ENCODE data around the gene BDNF. TPM values are rescaled to one million over a fixed set of nuclear protein-coding genes. Genes with fewer than 3 reads are reported as not detected.
"Not testable (repeated sequence)": the region's sequence is repeated elsewhere in the genome, so short reads cannot be mapped to it uniquely, and the experiment has no call there.

Gene BDNF
- total RNA-seq, 2 donors from 2014 or later, result not detected

DNA sequence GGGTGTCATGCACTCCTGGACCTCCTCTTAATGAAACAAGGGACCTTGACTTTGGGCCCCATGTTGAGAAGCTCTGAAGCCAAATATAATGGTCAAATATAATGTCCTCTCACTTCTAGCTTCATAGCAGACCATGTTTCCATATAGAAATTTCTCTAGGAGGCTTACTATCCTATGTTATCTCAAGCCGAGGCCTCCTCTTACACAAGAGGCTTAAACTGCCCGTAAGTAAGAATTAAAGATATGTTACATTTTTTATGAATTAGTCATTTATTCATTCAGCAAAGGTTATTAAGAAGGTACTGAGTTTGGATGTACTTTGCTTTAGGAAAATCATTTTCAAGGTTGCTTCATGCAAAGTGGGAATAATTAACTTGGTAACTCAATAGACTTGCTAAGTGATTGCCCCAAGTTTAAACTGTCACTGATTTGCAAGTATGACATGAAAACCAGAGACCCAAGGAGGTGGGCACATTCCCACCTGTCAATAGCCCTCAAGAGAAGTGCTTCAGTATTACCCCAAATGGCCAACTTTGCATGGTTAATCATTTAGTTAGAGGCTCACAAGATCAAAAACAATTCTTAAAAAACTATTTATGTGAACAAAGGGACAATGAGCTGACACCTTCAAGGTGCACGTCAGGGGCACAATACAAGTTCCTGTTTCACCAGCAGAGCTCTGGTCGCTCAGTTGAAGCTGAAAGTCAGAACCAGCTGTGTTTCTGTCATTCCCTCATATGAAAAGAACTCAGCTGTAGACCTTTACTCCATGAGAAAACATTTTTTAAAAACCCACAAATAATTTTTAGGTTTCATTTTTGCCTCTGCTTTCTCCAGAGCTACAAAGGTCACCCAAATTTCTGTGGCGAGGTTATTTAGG lies 20.9 kb downstream of the BDNF start:
- H3K36me3 Mint-ChIP-seq (ENCODE audit: insufficient read depth in 2 of 2), result no peaks in the 10 kb centered on the region
- H3K9me3 Mint-ChIP-seq, result peaks cover 2 to 3% of the 10 kb centered on the region in 2 donors
- H3K27ac Mint-ChIP-seq, result no peak overlapping the region
- H3K4me1 Mint-ChIP-seq (ENCODE audit: low read depth), result no peaks in the 10 kb centered on the region
- H3K4me3 Mint-ChIP-seq, result no peak overlapping the region
- DNase-seq (no peak), ATAC-seq (replicated peaks in 1 of 2) (no peak)
- no peaks in the 10 kb centered on the region for H3K27me3 Mint-ChIP-seq (ENCODE audit: low read depth)

DNA sequence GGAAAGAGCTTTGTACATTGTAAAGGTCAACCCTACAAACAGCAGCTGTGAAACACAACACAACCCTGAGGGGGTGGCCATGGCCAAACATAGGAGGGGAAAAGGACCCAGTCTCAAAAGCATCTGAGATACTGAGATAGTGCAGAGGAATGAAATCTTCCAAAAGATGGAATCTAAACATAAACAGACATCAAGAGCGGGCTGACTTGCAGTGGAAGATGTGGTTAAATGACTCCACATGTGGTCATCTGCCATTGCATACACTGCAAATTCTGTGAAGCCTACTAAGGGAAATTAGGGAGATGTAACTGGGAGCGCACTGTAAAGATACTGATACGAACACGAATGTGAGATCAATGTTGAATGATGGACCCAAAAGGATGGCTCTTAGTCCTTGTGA lies 22.0 kb downstream of the BDNF start:
- ATAC-seq (replicated peaks in 1 of 2) (no peak), DNase-seq (no peak)
- Mint-ChIP-seq H3K4me3 (no peak overlapping the region), H3K4me1 (ENCODE audit: low read depth) (no peaks in the 10 kb centered on the region), H3K27ac (no peak overlapping the region), H3K36me3 (ENCODE audit: insufficient read depth in 2 of 2) (no peaks in the 10 kb centered on the region), H3K27me3 (ENCODE audit: low read depth) (no peaks in the 10 kb centered on the region), H3K9me3 (peaks cover 1 to 2% of the 10 kb centered on the region in 2 donors)

DNA sequence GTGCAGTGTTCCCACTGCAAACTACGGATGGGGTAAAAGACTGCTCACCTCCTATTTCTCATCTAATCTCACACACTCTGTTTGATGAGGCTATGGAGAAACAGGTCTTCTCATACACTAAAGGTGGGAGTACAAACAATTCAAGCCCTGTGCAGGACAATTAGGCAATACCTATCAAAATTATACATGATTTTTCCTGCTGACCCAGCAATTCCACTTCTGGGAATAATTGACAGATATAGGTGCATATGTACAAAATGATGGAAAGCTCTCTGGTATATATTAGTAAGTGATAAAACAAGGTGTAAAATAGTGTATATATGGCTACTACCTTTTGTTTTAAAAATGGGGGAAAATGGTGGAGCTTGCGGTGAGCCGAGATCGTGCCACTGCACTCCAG lies 23.1 kb downstream of the BDNF start:
- no peak for ATAC-seq (replicated peaks in 1 of 2)
- H3K27ac Mint-ChIP-seq, result no peak overlapping the region
- no peaks in the 10 kb centered on the region for H3K27me3 Mint-ChIP-seq (ENCODE audit: low read depth)
- DNase-seq, result no peak
- peaks cover 0 to 5% of the 10 kb centered on the region in 2 donors for H3K9me3 Mint-ChIP-seq
- no peak overlapping the region for H3K4me3 Mint-ChIP-seq
- no peaks in the 10 kb centered on the region for H3K36me3 Mint-ChIP-seq (ENCODE audit: insufficient read depth in 2 of 2)
- H3K4me1 Mint-ChIP-seq (ENCODE audit: low read depth), result no peaks in the 10 kb centered on the region

DNA sequence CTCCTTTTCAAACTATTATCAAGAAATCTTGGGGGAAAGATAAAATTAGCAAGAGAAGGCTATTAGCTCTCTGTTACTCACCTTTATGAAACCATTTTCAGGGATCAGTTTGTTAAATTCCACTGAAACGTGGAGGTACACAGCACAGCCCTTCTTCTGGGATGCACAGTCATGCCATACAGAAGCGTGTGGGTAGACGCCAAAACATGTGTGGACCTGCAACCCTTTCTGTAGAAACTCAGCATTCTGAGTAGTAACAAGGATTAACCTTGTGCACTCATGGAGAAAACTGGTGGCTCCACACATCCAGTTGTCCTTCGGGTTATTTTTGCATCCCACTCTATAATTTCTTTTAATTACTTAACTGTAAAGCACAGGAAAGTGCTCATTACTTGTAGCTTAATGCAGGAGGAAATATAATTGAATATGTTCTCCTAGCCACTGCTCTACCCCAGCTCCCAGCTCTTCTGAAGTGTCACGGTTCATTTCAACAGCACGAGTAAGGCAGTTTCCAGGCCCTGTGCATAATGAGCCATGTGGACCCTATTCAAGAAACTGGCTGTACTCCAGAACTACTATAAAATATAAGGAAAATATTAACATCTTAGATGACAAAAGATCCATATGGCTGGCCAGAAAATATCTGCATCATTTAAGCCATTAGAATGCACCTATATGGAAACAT lies 26.1 kb downstream of the BDNF start:
- Mint-ChIP-seq H3K9me3 (peaks cover 0 to 5% of the 10 kb centered on the region in 2 donors), H3K27ac (no peak overlapping the region), H3K4me3 (no peak overlapping the region), H3K4me1 (ENCODE audit: low read depth) (no peaks in the 10 kb centered on the region), H3K36me3 (ENCODE audit: insufficient read depth in 2 of 2) (no peaks in the 10 kb centered on the region), H3K27me3 (ENCODE audit: low read depth) (no peaks in the 10 kb centered on the region)
- DNase-seq (no peak), ATAC-seq (replicated peaks in 1 of 2) (no peak)

DNA sequence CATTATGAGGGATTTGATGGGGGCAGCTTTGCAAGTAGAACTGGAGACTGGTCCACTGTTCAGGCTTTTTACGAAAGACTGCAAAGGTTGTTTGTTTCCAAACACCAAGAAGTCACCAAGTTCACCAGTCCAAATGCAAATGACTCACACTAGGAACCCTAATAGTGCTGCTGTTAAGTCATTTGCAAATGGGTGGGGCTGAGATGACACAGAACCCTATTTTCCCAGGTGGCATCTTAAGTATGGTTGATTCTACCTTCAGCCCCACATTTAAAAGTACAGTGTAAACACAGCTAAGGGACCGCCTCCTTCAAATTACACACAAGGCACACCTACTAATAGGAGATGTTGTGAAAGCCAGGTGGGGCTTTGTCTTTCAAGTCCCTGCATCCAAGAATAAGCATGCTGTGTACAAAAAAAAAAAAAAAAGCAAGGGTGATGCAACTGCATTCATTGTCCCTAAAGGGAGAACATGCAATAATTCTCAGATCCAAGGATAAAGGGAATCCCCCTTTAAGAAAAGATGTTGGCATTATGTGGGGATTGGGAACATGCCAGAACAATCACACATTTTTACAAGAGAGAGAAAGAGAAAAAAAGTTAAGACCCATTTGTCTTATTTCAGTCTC lies 27.3 kb downstream of the BDNF start:
- ATAC-seq (replicated peaks in 1 of 2), result no peak

DNA sequence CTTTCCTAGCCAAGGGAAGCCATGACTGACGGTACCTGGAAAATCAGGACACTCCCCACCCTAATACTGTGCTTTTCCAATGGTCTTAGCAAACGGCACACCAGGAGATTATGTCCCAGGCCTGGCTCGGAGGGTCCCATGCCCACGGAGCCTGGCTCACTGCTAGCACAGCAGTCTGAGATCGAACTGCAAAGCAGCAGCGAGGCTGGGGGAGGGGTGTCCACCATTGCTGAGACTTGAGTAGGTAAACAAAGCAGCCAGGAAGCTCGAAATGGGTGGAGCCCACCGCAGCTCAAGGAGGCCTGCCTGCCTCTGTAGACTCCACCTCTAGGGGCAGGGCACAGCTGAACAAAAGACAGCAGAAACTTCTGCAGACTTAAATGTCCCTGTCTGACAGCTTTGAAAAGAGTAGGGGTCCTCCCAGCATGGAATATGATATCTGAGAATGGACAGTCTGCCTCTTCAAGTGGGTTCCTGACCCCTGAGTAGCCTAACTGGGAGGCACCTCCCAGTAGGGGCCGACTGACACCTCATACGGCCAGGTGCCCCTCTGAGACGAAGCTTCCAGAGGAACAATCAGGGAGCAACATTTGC lies 34.6 kb downstream of the BDNF start:
- H3K27me3 Mint-ChIP-seq (ENCODE audit: low read depth); H3K4me3 Mint-ChIP-seq; H3K27ac Mint-ChIP-seq; ATAC-seq (replicated peaks in 1 of 2); DNase-seq; H3K4me1 Mint-ChIP-seq (ENCODE audit: low read depth): not testable (repeated sequence)
- peaks cover 7 to 25% of the 10 kb centered on the region in 2 donors for H3K9me3 Mint-ChIP-seq
- H3K36me3 Mint-ChIP-seq (ENCODE audit: insufficient read depth in 2 of 2), result peaks cover 7 to 21% of the 10 kb centered on the region in 2 donors

More for the DNA sequence above, 27.3 kb downstream of the BDNF start:
- no peaks in the 10 kb centered on the region for H3K4me1 Mint-ChIP-seq (ENCODE audit: low read depth)
- DNase-seq, result no peak
- H3K4me3 Mint-ChIP-seq, result no peak overlapping the region
- H3K36me3 Mint-ChIP-seq (ENCODE audit: insufficient read depth in 2 of 2), result peaks cover 0 to 3% of the 10 kb centered on the region in 2 donors
- H3K27ac Mint-ChIP-seq, result no peak overlapping the region
- H3K9me3 Mint-ChIP-seq, result peaks cover 0 to 11% of the 10 kb centered on the region in 2 donors
- H3K27me3 Mint-ChIP-seq (ENCODE audit: low read depth), result no peaks in the 10 kb centered on the region

DNA sequence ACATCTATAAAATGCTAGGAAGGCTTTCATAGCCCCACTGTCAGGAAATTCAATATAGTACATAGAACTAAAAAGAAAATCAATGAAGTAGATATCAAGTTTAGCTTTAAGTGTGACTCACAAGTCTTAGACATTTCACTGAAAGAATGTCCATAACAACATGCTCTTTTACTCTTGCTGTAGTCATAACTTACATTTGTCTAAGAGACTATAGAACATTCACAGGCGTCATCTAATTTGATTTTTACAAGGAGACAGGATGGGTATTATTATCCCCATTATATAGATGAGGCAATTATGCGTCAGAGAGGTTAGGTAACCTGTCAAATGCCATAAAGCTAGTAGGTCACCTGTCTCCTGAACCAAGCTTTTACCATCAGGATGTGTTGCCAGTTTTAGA lies 36.9 kb downstream of the BDNF start:
- peaks cover 7 to 22% of the 10 kb centered on the region in 2 donors for H3K36me3 Mint-ChIP-seq (ENCODE audit: insufficient read depth in 2 of 2)
- H3K9me3 Mint-ChIP-seq, result peaks cover 7 to 24% of the 10 kb centered on the region in 2 donors
- no peak overlapping the region for H3K27ac Mint-ChIP-seq
- no peak overlapping the region for H3K4me3 Mint-ChIP-seq
- no peaks in the 10 kb centered on the region for H3K4me1 Mint-ChIP-seq (ENCODE audit: low read depth)
- H3K27me3 Mint-ChIP-seq (ENCODE audit: low read depth), result no peaks in the 10 kb centered on the region
- DNase-seq (no peak), ATAC-seq (replicated peaks in 1 of 2) (no peak)

DNA sequence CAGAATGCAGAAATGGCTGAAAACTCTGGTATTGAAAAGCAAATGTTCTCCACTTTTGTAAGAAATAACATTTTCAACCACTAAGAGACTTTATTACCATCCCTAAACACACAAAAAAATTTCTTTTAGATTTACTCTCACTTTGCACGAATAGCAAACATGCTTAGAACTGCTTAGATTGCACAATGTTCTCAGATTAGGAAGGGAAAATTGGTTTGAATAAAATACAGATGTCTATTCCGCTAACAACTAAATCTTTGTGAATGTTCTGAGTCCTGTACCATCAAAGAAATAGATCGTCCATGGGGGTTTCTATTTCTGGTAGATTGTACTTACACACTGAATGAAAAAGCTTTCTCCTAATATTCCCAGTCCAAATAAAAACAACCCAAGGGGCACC lies 40.1 kb downstream of the BDNF start:
- DNase-seq (no peak), ATAC-seq (replicated peaks in 1 of 2) (no peak)
- H3K9me3 Mint-ChIP-seq, result peaks cover 7 to 16% of the 10 kb centered on the region in 2 donors
- no peak overlapping the region for H3K27ac Mint-ChIP-seq
- H3K4me3 Mint-ChIP-seq, result no peak overlapping the region
- H3K36me3 Mint-ChIP-seq (ENCODE audit: insufficient read depth in 2 of 2), result peaks cover 7 to 17% of the 10 kb centered on the region in 2 donors
- H3K4me1 Mint-ChIP-seq (ENCODE audit: low read depth), result no peaks in the 10 kb centered on the region
- H3K27me3 Mint-ChIP-seq (ENCODE audit: low read depth), result no peaks in the 10 kb centered on the region

DNA sequence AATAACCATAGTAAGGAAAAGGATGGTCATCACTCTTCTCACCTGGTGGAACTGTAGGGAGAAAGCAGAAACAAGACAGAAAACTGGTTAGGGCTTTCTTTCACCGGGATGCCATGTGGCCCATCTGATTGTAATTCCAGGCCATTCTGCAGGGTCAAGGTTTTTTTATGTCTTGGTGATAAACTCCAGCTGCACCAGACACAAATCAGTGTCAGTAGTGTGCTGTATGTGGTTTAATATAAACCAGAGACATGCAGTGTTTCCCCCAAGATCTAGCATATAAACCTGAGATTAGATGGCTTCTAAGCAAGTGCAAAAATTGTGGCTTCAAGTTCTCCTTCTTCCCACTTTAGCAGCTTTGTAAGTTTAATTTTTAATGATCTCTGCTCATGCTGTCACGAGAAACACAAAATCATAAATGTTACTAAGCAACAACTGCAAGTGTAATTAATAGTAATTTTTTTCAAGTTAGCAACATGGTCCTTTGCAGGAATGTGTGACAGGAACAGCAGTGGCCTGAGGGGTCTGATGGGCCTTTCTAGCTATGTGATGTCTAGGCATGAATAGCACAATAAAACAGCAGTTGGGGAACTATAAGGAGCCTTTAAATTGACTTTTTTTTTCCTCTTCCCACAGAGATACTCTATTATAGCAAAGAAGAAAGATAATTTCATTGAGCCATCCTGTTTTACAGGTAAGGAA lies 41.6 kb downstream of the BDNF start:
- H3K9me3 Mint-ChIP-seq, result peaks cover 6 to 12% of the 10 kb centered on the region in 2 donors
- H3K27ac Mint-ChIP-seq, result no peak overlapping the region
- DNase-seq (no peak), ATAC-seq (replicated peaks in 1 of 2) (no peak)
- no peaks in the 10 kb centered on the region for H3K27me3 Mint-ChIP-seq (ENCODE audit: low read depth)
- no peak overlapping the region for H3K4me3 Mint-ChIP-seq
- H3K4me1 Mint-ChIP-seq (ENCODE audit: low read depth), result no peaks in the 10 kb centered on the region
- H3K36me3 Mint-ChIP-seq (ENCODE audit: insufficient read depth in 2 of 2), result peaks cover 5 to 16% of the 10 kb centered on the region in 2 donors

DNA sequence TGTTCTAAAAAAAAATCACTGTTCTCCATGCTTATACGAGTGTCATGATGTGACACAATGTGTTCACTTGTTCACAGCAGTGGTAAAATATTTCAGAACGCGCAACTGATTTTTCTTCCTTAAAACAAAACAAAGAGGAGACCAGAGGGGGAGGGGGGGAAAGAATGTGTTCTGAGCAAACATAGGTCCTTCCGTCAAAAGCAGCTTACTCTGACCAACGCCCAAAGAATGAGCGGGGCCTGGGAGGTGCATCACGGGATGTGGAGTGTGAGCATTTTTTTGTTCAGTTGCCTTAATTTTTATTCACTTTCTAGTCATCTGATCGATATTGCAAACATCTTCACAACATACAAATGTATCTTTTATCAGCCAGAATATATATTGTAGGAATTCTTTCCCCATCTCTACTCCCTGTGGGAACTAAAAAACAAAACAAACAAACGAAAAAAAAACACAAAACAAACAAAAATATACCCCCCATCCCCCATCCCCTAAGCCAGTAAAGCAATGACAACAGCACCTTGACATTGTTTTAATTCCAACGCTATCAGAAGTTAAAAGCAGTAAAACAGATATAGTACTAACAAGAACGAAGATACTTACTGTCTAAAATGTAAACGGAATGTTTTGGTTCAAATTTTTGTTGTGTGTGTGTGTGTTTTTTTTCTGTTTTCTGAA lies 43.3 kb downstream of the BDNF start:
- H3K27me3 Mint-ChIP-seq (ENCODE audit: low read depth), result no peaks in the 10 kb centered on the region
- H3K27ac Mint-ChIP-seq, result no peak overlapping the region
- peaks cover 5 to 12% of the 10 kb centered on the region in 2 donors for H3K36me3 Mint-ChIP-seq (ENCODE audit: insufficient read depth in 2 of 2)

DNA sequence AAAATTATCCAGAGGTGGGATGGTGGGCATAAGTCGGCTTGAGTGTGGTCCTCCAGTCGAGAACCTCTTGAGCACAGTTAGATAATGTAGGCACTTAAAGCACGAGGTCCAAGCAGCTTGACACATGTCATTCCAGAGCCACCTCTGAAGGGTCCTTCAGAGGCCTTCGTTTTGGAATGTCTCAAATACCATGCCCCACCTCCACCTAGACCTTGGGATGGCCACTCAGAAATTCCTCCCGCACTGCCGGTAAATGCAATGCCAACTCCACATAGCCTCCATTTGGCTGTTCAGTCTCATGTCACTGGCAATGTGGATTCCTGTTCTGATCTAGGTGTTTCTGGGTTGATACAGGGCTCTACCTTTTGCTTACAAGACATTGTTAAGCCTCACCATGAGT lies 43.9 kb downstream of the BDNF start:
- DNase-seq (no peak), ATAC-seq (replicated peaks in 1 of 2) (no peak)
- Mint-ChIP-seq H3K27me3 (ENCODE audit: low read depth) (no peaks in the 10 kb centered on the region), H3K36me3 (ENCODE audit: insufficient read depth in 2 of 2) (peaks cover under 1 to 6% of the 10 kb centered on the region in 2 donors), H3K4me3 (no peak overlapping the region), H3K27ac (no peak overlapping the region), H3K4me1 (ENCODE audit: low read depth) (no peaks in the 10 kb centered on the region), H3K9me3 (peaks cover 0 to 6% of the 10 kb centered on the region in 2 donors)

More for the DNA sequence above, 43.3 kb downstream of the BDNF start:
- no peak for DNase-seq
- ATAC-seq (replicated peaks in 1 of 2), result no peak
- Mint-ChIP-seq H3K9me3 (peaks cover 5 to 11% of the 10 kb centered on the region in 2 donors), H3K4me3 (no peak overlapping the region), H3K4me1 (ENCODE audit: low read depth) (no peaks in the 10 kb centered on the region)
